Loucy (cell line): ENCODE results near the gene NFKBIA.

Experiments used
- CTCF ChIP-seq: fragments of 200-600 bp; sonication (generic); conservative IDR thresholded peaks from 2 replicates; pipeline ENCODE4 v1.5.1; 2014; ENCODE audit warnings: mild to moderate bottlenecking, antibody characterized with exemption, low read length
- EZH2phosphoT487 ChIP-seq: fragments of 200-600 bp; IDR thresholded peaks from 2 replicates; pipeline ENCODE4 v1.6.1; 2018; ENCODE audit warnings: antibody characterized with exemption, mild to moderate bottlenecking, moderate library complexity, borderline replicate concordance

- no peak for TF ChIP-seq CTCF
- no peak for TF ChIP-seq EZH2phosphoT487
These were observed 36.6 kb upstream of the NFKBIA start for GRCh38 chr14:35441160-35441559.
